GM19395 (cell line): ENCODE measurements around the gene VDR.

Source experiments
- ATAC-seq: cut with Tn5 transposase; IDR thresholded peaks from one replicate; pipeline ENCODE4 v1.9.1; 2021; ENCODE audit warnings: mild to moderate bottlenecking, moderate library complexity; ENCODE audit not compliant: unreplicated experiment

Gene VDR

GRCh38 chr12:47894652-47895051 is 10.1 kb downstream of the VDR start:
- no peak for ATAC-seq

- peak; percentile 41 for ATAC-seq
Measured at GRCh38 chr12:47894068-47894467, 10.7 kb downstream of the VDR start.

GRCh38 chr12:47892819-47893218 is 12.0 kb downstream of the VDR start:
- ATAC-seq = no peak

- ATAC-seq = no peak
Measured at GRCh38 chr12:47891356-47891755, 13.4 kb downstream of the VDR start.

GRCh38 chr12:47889040-47889439 is 15.8 kb downstream of the VDR start:
- ATAC-seq = no peak

- ATAC-seq = no peak
Measured at GRCh38 chr12:47888153-47888819, 16.5 kb downstream of the VDR start.

GRCh38 chr12:47887529-47887928 is 17.3 kb downstream of the VDR start:
- ATAC-seq = no peak

- ATAC-seq = no peak
Measured at GRCh38 chr12:47886510-47887240, 18.1 kb downstream of the VDR start.

GRCh38 chr12:47885566-47885965 is 19.2 kb downstream of the VDR start:
- ATAC-seq = no peak

- peak; percentile 49 for ATAC-seq
Measured at GRCh38 chr12:47885012-47885501, 19.7 kb downstream of the VDR start.

GRCh38 chr12:47884501-47884900 is 20.3 kb downstream of the VDR start:
- ATAC-seq = no peak

- ATAC-seq = no peak
Measured at GRCh38 chr12:47883663-47884195, 21.1 kb downstream of the VDR start.

GRCh38 chr12:47882781-47883546 is 21.8 kb downstream of the VDR start:
- peak; percentile 83 for ATAC-seq

- no peak for ATAC-seq
Measured at GRCh38 chr12:47881826-47882427, 22.9 kb downstream of the VDR start.

- no peak for ATAC-seq
Measured at GRCh38 chr12:47881051-47881450, 23.7 kb downstream of the VDR start.

- no peak for ATAC-seq
Measured at GRCh38 chr12:47878918-47879481, 25.8 kb downstream of the VDR start.

GRCh38 chr12:47878293-47878917 is 26.4 kb downstream of the VDR start:
- ATAC-seq = no peak

GRCh38 chr12:47877081-47877480 is 27.7 kb downstream of the VDR start:
- no peak for ATAC-seq

- no peak for ATAC-seq
Measured at GRCh38 chr12:47876440-47876960, 28.3 kb downstream of the VDR start.
